HEK293 (cell line): ENCODE measurements around the gene MFAP1.

ENCODE experiments used
- CTCF ChIP-seq: fragments of 450-650 bp; formaldehyde crosslinking; IDR thresholded peaks from 2 replicates; pipeline ENCODE4 v1.5.1; 2016; ENCODE audit warnings: missing biosample characterization, missing genetic modification characterization
- HOXA7 ChIP-seq: sonication (generic); formaldehyde crosslinking; IDR thresholded peaks from 2 replicates; pipeline ENCODE4 v1.8.1; 2022; ENCODE audit warnings: missing genetic modification reagents, borderline replicate concordance
- MEIS1 ChIP-seq: sonication (generic); formaldehyde crosslinking; IDR thresholded peaks from 2 replicates; pipeline ENCODE4 v1.8.1; 2022; ENCODE audit warnings: missing genetic modification reagents, mild to moderate bottlenecking, borderline replicate concordance
- PATZ1 ChIP-seq: fragments of 450-650 bp; formaldehyde crosslinking; IDR thresholded peaks from 2 replicates; pipeline ENCODE4 v1.5.1; 2016; ENCODE audit warnings: missing biosample characterization, missing genetic modification characterization
- SALL2 ChIP-seq: fragments of 450-650 bp; formaldehyde crosslinking; IDR thresholded peaks from 2 replicates; pipeline ENCODE4 v1.5.0; 2017; ENCODE audit warnings: missing biosample characterization, mild to moderate bottlenecking, missing genetic modification characterization, borderline replicate concordance
- ZFP41 ChIP-seq: fragments of 450-650 bp; formaldehyde crosslinking; IDR thresholded peaks from 2 replicates; pipeline ENCODE4 v1.5.1; 2016; ENCODE audit warnings: missing biosample characterization, missing genetic modification characterization, borderline replicate concordance
- ZNF239 ChIP-seq: fragments of 450-650 bp; formaldehyde crosslinking; IDR thresholded peaks from 2 replicates; pipeline ENCODE4 v1.5.1; 2016; ENCODE audit warnings: missing biosample characterization, missing genetic modification characterization
- ZNF292 ChIP-seq: fragments of 450-650 bp; formaldehyde crosslinking; IDR thresholded peaks from 2 replicates; pipeline ENCODE4 v1.5.1; 2016; ENCODE audit warnings: low read depth, missing biosample characterization, missing genetic modification characterization, borderline replicate concordance
- ZNF37A ChIP-seq: fragments of 450-650 bp; IDR thresholded peaks from 2 replicates; pipeline ENCODE4 v1.5.1; 2018; ENCODE audit warnings: missing biosample characterization, missing genetic modification characterization
- ZNF510 ChIP-seq: fragments of 450-650 bp; formaldehyde crosslinking; IDR thresholded peaks from 2 replicates; pipeline ENCODE4 v1.5.1; 2018; ENCODE audit warnings: mild to moderate bottlenecking, missing genetic modification characterization, missing biosample characterization; ENCODE audit not compliant: insufficient replicate concordance
- ZNF639 ChIP-seq: fragments of 450-650 bp; formaldehyde crosslinking; IDR thresholded peaks from 2 replicates; pipeline ENCODE4 v1.5.1; 2016; ENCODE audit warnings: missing biosample characterization, missing genetic modification characterization
- TF ChIP-seq, protein P1 (sequence below): fragments of 450-650 bp; IDR thresholded peaks from 2 replicates; pipeline ENCODE4 v1.5.1; 2018; ENCODE audit warnings: missing biosample characterization, mild to moderate bottlenecking, missing genetic modification characterization
- TF ChIP-seq, protein P2 (sequence below): fragments of 450-650 bp; formaldehyde crosslinking; IDR thresholded peaks from 2 replicates; pipeline ENCODE4 v1.5.1; 2016; ENCODE audit warnings: missing biosample characterization, missing genetic modification characterization

DNA sequence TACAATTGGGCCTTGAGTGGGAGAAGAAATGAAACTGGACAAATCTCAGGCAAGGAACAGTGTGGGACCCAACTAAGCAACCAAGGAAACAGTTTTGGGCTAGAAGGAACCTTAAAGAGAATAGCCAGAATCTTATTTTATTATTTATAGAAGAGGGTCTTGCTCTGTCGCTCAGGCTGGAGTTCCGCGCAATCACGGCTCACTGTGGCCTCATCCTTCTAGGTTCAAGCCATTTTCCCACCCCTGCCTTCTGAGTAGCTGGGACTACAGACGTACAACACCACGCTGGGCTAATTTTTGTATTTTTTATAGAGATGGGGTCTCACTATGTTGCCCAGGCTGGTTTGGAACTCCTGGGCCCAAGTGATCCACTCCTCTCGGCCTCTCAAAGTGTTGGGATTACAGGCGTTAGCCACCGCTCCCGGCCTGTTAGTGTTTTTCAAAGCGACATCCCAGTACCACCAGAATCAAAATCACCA is 1.6 kb upstream of the MFAP1 start:
- TF ChIP-seq CTCF (tag by site-specific recombination) (no peak), ZNF292 (tag by site-specific recombination) (no peak), ZFP41 (no peak), SALL2 (tag by site-specific recombination) (no peak), PATZ1 (tag by site-specific recombination) (no peak), MEIS1 (no peak), ZNF639 (no peak), ZNF510 (tag by site-specific recombination) (no peak), ZNF239 (no peak), ZNF37A (tag by site-specific recombination) (no peak), HOXA7 (CRISPR knock-in tag) (no peak)
- TF ChIP-seq, protein P1, sequence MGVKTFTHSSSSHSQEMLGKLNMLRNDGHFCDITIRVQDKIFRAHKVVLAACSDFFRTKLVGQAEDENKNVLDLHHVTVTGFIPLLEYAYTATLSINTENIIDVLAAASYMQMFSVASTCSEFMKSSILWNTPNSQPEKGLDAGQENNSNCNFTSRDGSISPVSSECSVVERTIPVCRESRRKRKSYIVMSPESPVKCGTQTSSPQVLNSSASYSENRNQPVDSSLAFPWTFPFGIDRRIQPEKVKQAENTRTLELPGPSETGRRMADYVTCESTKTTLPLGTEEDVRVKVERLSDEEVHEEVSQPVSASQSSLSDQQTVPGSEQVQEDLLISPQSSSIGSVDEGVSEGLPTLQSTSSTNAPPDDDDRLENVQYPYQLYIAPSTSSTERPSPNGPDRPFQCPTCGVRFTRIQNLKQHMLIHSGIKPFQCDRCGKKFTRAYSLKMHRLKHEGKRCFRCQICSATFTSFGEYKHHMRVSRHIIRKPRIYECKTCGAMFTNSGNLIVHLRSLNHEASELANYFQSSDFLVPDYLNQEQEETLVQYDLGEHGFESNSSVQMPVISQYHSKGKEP = no peak
- TF ChIP-seq, protein P2, sequence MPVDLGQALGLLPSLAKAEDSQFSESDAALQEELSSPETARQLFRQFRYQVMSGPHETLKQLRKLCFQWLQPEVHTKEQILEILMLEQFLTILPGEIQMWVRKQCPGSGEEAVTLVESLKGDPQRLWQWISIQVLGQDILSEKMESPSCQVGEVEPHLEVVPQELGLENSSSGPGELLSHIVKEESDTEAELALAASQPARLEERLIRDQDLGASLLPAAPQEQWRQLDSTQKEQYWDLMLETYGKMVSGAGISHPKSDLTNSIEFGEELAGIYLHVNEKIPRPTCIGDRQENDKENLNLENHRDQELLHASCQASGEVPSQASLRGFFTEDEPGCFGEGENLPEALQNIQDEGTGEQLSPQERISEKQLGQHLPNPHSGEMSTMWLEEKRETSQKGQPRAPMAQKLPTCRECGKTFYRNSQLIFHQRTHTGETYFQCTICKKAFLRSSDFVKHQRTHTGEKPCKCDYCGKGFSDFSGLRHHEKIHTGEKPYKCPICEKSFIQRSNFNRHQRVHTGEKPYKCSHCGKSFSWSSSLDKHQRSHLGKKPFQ = no peak
